ENCODE results near the gene RARG. TPM values are rescaled to one million over a fixed set of nuclear protein-coding genes. Genes with fewer than 3 reads are reported as not detected.
A peak's percentile ranks its signal among the peaks of the same experiment; 100 is the strongest.

Gene RARG
- total RNA-seq, 4 donors from 2014 or later: 2.6 to 65.6 (median 28.9) TPM

DNA sequence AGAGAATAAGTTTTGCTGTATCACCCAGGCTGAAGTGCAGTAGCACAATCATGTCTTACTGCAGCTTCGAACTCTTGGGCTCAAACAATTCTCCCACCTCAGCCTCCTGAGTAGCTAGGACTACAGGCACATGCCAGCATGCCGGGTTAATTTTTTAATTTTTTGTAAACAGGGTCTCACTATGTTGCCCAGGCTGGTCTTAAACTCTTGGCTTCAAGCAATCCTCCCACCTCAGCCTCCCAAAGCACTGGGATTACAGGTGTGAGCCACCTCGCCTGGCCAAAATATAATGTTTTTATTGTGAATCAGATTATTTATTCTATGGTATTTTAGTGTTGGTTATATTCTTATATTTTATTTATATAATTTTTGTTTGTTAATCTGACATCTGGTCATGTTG lies 55.3 kb downstream of the RARG start:
- Histone ChIP-seq H3K9me3 (no peaks in the 10 kb centered on the region), H3K27me3 (no peaks in the 10 kb centered on the region), H3K4me1 (peaks cover 2 to 3% of the 10 kb centered on the region in 2 donors), H3K27ac (no peak overlapping the region), H3K4me3 (no peak overlapping the region), H3K36me3 (no peaks in the 10 kb centered on the region)
- peak in 1 of 2 donors; percentile 4 for DNase-seq
- TF ChIP-seq, protein P1, sequence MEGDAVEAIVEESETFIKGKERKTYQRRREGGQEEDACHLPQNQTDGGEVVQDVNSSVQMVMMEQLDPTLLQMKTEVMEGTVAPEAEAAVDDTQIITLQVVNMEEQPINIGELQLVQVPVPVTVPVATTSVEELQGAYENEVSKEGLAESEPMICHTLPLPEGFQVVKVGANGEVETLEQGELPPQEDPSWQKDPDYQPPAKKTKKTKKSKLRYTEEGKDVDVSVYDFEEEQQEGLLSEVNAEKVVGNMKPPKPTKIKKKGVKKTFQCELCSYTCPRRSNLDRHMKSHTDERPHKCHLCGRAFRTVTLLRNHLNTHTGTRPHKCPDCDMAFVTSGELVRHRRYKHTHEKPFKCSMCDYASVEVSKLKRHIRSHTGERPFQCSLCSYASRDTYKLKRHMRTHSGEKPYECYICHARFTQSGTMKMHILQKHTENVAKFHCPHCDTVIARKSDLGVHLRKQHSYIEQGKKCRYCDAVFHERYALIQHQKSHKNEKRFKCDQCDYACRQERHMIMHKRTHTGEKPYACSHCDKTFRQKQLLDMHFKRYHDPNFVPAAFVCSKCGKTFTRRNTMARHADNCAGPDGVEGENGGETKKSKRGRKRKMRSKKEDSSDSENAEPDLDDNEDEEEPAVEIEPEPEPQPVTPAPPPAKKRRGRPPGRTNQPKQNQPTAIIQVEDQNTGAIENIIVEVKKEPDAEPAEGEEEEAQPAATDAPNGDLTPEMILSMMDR (IDR thresholded peaks at IDR 0.05): no peak
- TF ChIP-seq POLR2A (IDR thresholded peaks at IDR 0.05): no peak
- intact Hi-C loops (cut with DNase I; ENCODE audit: low total_unique reads): no loop called here

DNA sequence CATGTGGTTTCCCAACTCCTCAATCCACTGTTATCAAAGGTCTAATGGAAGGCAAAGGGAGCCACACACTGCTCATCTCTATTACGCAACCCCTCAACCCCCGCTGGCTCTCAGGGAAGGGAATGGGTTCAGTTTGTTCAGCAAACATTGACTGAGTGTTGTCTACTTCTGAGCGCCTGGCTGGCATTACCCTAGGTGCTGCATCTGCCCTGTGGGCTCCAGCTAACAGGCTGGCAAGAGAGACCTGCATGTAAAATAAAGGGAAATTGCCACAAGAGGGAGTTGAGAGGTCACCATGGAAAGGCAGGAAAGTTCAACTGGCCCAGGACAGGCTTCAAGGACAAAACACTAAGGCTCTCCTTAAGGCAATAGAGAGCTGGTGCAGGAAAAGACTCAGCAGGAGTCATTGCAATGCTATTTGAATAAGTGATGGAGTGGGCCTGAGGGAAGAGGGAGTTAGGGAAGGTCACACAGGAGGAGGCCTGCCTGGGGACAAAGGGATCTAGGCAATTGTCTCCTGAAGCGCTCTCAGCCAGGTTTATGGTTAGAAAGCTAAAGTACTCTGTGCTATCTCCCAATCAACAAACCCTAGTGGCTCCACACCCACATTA lies 57.0 kb downstream of the RARG start:
- Histone ChIP-seq H3K9me3 (no peaks in the 10 kb centered on the region), H3K36me3 (no peaks in the 10 kb centered on the region), H3K27me3 (no peaks in the 10 kb centered on the region), H3K27ac (no peak overlapping the region), H3K4me3 (no peak overlapping the region), H3K4me1 (no peaks in the 10 kb centered on the region)
- TF ChIP-seq POLR2A (IDR thresholded peaks at IDR 0.05): no peak
- TF ChIP-seq, protein P1 (IDR thresholded peaks at IDR 0.05): no peak
- intact Hi-C loops (cut with DNase I; ENCODE audit: low total_unique reads): no loop called here
- DNase-seq: peak in 1 of 2 donors; percentile 10

DNA sequence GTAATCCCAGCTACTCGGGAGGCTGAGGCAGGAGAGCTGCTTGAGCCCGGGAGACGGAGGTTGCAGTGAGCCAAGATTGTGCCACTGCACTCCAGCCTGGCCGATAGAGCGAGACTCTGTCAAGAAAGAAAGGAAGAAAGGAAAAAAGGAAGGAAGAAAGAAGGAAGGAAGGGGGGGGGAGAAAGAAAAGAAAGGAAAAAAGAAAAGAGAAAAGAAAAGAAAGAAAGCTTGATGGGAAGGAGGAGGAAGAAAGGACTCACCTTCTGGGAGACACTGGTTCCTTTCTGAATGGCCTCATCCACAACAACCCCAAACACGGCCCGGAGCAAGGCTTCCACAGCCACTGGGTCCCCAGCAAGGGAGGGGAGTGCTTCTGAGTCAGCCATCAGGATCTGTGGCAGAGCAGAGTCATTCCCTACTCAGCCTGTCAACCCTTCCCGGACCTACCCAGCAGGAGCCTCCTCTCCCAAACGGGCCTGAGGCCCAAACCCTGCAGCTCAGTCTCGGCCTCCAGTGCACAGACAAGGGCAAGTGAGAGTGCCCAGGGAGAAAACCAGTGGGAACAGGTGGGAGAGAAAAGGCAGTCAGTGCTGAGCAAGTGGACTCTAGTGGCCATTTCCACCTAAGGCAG lies 58.8 kb downstream of the RARG start:
- Histone ChIP-seq H3K36me3 (no peaks in the 10 kb centered on the region), H3K4me1 (no peaks in the 10 kb centered on the region), H3K27ac (no peak overlapping the region), H3K27me3 (no peaks in the 10 kb centered on the region), H3K9me3 (no peaks in the 10 kb centered on the region), H3K4me3 (no peak overlapping the region)
- TF ChIP-seq, protein P1 (IDR thresholded peaks at IDR 0.05): no peak
- no peak for TF ChIP-seq POLR2A (IDR thresholded peaks at IDR 0.05)
- intact Hi-C loops (cut with DNase I; ENCODE audit: low total_unique reads): no loop called here
- DNase-seq: peak in 1 of 2 donors; percentile 10

DNA sequence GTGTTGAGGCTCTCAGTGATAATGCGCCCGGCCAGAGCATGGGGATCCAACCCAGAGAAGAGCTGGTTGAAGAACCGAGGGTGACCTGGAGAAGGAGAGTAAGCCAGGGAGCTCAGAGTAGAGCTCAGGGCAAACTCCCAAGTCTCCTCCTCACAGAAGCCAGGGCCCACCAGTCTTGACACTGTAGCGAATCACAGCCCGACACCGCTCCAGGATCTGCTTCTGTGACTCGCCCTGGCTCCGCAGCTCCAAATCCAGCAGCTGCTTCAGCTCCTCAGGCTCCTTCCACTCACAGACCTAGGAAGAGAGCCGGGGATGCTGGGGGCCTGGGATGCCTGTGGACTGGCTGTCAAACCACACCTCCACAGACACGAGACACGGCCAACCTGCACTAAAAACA lies 59.7 kb downstream of the RARG start:
- TF ChIP-seq POLR2A (IDR thresholded peaks at IDR 0.05): no peak
- TF ChIP-seq, protein P1 (IDR thresholded peaks at IDR 0.05): no peak
- Histone ChIP-seq H3K27me3 (no peaks in the 10 kb centered on the region), H3K36me3 (no peaks in the 10 kb centered on the region), H3K4me1 (no peaks in the 10 kb centered on the region), H3K9me3 (no peaks in the 10 kb centered on the region), H3K27ac (peak overlapping the region in 1 of 2 donors; percentile 43), H3K4me3 (no peak overlapping the region)
- intact Hi-C loops (cut with DNase I; ENCODE audit: low total_unique reads): no loop called here
- peak; percentile 51 to 63 for DNase-seq

DNA sequence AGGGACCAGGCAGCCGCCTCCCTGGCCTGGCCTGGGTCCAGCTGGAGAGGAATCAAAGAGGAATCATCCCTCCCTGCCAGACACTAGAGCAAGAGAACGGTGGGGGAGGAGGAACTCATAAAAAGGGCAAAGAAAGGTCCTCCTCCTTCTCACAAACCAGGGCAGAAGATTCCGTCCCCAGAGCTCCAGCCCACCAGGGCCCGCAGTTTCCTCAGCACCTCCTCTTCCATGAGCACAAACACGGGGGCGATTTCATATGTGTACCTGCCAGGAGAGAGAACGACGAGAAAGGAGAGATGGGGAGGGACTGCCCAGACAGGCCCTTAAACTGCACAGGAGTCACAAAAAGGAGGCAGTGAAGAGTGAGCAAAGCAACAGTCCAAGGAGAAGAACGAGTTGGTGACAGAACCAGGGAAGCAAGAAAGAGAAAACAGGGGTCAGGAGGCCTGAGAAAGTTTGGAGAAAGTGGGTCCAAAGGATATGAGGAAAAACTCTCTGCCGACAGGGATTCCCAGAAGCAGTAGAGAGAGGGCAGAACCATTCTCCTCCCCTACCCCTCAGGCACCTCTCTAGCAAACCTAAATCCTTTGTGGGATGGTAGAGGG lies 60.2 kb downstream of the RARG start:
- peak overlapping the region in 1 of 2 donors; percentile 43 for H3K27ac ChIP-seq
- DNase-seq: peak; percentile 42 to 55
- intact Hi-C loops (cut with DNase I; ENCODE audit: low total_unique reads): no loop called here
- no peaks in the 10 kb centered on the region for H3K4me1 ChIP-seq
- no peaks in the 10 kb centered on the region for H3K36me3 ChIP-seq
- no peaks in the 10 kb centered on the region for H3K27me3 ChIP-seq
- H3K4me3 ChIP-seq: no peak overlapping the region
- H3K9me3 ChIP-seq: no peaks in the 10 kb centered on the region
- no peak for TF ChIP-seq POLR2A (IDR thresholded peaks at IDR 0.05)
- TF ChIP-seq, protein P1 (IDR thresholded peaks at IDR 0.05): no peak
